GM19395 (cell line): Measurements from ENCODE around the gene TAS2R4.
"Not testable (repeated sequence)": the region's sequence is repeated elsewhere in the genome, so short reads cannot be mapped to it uniquely, and the experiment has no call there.

Experiments
- ATAC-seq: cut with Tn5 transposase; IDR thresholded peaks from one replicate; pipeline ENCODE4 v1.9.1; 2021; ENCODE audit warnings: mild to moderate bottlenecking, moderate library complexity; ENCODE audit not compliant: unreplicated experiment

The TAS2R4 gene

DNA sequence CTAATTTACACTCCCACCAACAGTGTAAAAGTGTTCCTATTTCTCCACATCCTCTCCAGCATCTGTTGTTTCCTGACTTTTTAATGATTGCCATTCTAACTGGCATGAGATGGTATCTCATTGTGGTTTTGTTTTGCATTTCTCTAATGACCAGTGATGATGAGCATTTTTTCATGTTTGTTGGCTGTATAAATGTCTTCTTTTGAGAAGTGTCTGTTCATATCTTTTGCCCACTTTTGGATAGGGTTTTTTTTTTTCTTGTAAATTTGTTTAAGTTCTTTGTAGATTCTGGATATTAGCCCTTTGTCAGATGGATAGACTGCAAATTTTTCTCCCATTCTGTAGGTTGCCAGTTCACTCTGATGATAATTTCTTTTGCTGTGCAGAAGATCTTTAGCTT is 46.0 kb downstream of the TAS2R4 start:
- not testable (repeated sequence) for ATAC-seq
